Esophagus muscularis mucosa (tissue), 4 donors: ENCODE data around the gene TMEM119. TPM values are rescaled to one million over a fixed set of nuclear protein-coding genes. Genes with fewer than 3 reads are reported as not detected.
"Not testable (repeated sequence)": the region's sequence is repeated elsewhere in the genome, so short reads cannot be mapped to it uniquely, and the experiment has no call there.

ENCODE experiments used
- DNase-seq: peaks from one replicate; pipeline ENCODE4 v3.0.0-alpha.2; 2017; ENCODE audit errors: extremely low spot score
- H3K27ac ChIP-seq, 4 donors: fragments of 200-600 bp; sonication (generic); replicated peaks in 1 of 4; 1 replicate in 3 of 4; 2 replicates in 1 of 4; pipeline ENCODE4 v1.5.1; 2016 to 2019; ENCODE audit warnings: mild to moderate bottlenecking in 1 of 4
- H3K27me3 ChIP-seq, 4 donors: fragments of 200-600 bp; sonication (generic); one replicate each; pipeline versions ENCODE4 v1.5.1 to v1.6.0; 2016 to 2019
- H3K36me3 ChIP-seq, 4 donors: fragments of 200-600 bp; sonication (generic); one replicate each; pipeline ENCODE4 v1.5.1; 2016 to 2019
- H3K4me1 ChIP-seq, 4 donors: fragments of 200-600 bp; sonication (generic); one replicate each; pipeline ENCODE4 v1.5.1; 2016 to 2019
- H3K4me3 ChIP-seq, 4 donors: fragments of 200-600 bp; sonication (generic); 1 replicate in 2 of 4; 2 replicates in 2 of 4; pipeline ENCODE4 v1.5.1; 2016 to 2019; ENCODE audit warnings: mild to moderate bottlenecking in 4 of 4, moderate library complexity in 1 of 4
- H3K9me3 ChIP-seq, 4 donors: fragments of 200-600 bp; sonication (generic); 1 replicate in 3 of 4; 2 replicates in 1 of 4; pipeline ENCODE4 v1.5.1; 2016 to 2019
- CTCF ChIP-seq, 3 experiments: fragments of 200-600 bp in 2 of 3; fragments of 450-650 bp in 1 of 3; sonication (generic) in 2 of 3; IDR thresholded peaks; one replicate each; pipeline ENCODE4 v1.5.1; 2017 to 2019; ENCODE audit warnings: antibody characterized with exemption in 3 of 3, mild to moderate bottlenecking in 2 of 3, moderate library complexity in 1 of 3
- EP300 ChIP-seq: sonication (generic); formaldehyde crosslinking; IDR thresholded peaks from one replicate; pipeline ENCODE4 v1.6.1; 2017; ENCODE audit warnings: antibody characterized with exemption
- POLR2A ChIP-seq: fragments of 450-650 bp; IDR thresholded peaks from one replicate; pipeline ENCODE4 v1.6.1; 2017; ENCODE audit warnings: antibody characterized with exemption, moderate library complexity, mild to moderate bottlenecking, low read depth
- POLR2AphosphoS5 ChIP-seq, 2 donors: sonication (generic); formaldehyde crosslinking; IDR thresholded peaks; one replicate each; pipeline ENCODE4 v1.6.1; 2017; ENCODE audit warnings: antibody characterized with exemption in 2 of 2
- WGBS: methylation state at CpG from one replicate; pipeline ENCODE4 v1.1.5; 2018; 5-methylcytosine and 5-hydroxymethylcytosine counted together
- intact Hi-C: fragments of 100-400 bp; cut with DNase I; formaldehyde crosslinking; loops from one replicate; pipeline ENCODE4 v1.15.1; 2023
- total RNA-seq, 4 donors: library from RNA; depleted of rRNA; stranded (reverse); fragments of >200 nt; gene quantifications; one replicate each; pipeline versions ENCODE4 v1.1.0 to v1.2.1, GENCODE V29; 2016

TMEM119 gene
- total RNA-seq, 4 donors from 2014 or later = 3.6 to 12.2 (median 7.1) TPM

- peaks cover 11 to 22% (median 14%) of the 10 kb centered on the region in 4 donors for H3K4me1 ChIP-seq
- H3K36me3 ChIP-seq = peaks cover 0 to 5% (median 0%) of the 10 kb centered on the region in 4 donors
- H3K27ac ChIP-seq = no peak overlapping the region
- peaks cover 0 to 4% (median 0%) of the 10 kb centered on the region in 4 donors for H3K9me3 ChIP-seq
- intact Hi-C loops = no loop called here
- no peak for DNase-seq
- H3K27me3 ChIP-seq = no peaks in the 10 kb centered on the region
- WGBS = 97% methylated on average over 10 of the region's 10 CpGs
- TF ChIP-seq POLR2A (no peak), CTCF (IDR thresholded peaks at IDR 0.05) (no peak), POLR2AphosphoS5 (IDR thresholded peaks at IDR 0.05) (no peak), EP300 (no peak)
- H3K4me3 ChIP-seq = no peak overlapping the region
These were observed 22.5 kb upstream of the TMEM119 start for GRCh38 chr12:108620236-108620879.

DNA sequence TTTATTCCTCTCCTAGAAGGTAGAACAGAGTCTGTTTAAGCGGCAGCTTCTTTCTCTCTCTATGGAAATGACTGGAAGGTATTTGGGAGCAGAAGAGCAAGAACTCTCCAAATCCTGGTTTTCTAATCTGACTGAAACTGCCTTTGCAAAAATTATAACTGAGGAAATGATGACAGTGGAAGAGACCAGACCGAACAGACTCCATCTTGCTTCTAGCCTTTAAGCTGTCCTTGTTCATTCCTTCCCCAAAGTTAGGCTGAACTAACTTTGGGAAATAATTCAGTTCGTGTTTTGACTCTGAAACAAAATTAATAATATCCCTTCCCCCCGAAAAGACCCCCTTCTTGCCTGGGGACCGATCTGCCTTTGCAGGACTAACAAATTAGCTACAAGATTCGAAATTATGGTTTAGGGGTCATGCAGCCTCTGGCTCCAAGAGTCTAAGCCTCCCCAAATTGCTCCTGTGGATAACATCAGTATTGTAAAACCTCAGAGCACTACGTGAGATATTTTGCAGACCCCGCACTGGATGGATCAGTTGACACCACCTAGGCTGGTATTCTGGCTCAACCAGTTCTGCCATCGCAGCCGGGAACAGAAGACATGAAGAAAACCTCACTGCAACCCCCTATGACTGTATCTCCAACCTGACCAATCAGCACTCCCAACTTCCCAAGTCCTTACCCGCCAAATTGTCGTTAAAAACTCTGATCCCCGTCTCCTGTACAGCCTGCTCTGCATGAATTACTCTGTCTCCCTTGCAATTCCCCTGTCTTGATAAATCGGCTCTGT, 21.7 kb upstream of the TMEM119 start:
- H3K36me3 ChIP-seq = peaks cover 0 to 5% (median 0%) of the 10 kb centered on the region in 4 donors
- H3K27me3 ChIP-seq = no peaks in the 10 kb centered on the region
- H3K4me3 ChIP-seq = no peak overlapping the region
- no peak for DNase-seq
- intact Hi-C loops = loop anchor here (5.0 kb wide), 1 partner anchor 333 kb away; no protein-coding TSS in a partner anchor
- peaks cover 0 to 4% (median 0%) of the 10 kb centered on the region in 4 donors for H3K9me3 ChIP-seq
- H3K27ac ChIP-seq = no peak overlapping the region
- peaks cover 11 to 22% (median 14%) of the 10 kb centered on the region in 4 donors for H3K4me1 ChIP-seq
- WGBS = 81% methylated on average over 14 of the region's 14 CpGs
- TF ChIP-seq CTCF (IDR thresholded peaks at IDR 0.05) (no peak), POLR2AphosphoS5 (IDR thresholded peaks at IDR 0.05) (no peak), POLR2A (no peak), EP300 (no peak)

DNA sequence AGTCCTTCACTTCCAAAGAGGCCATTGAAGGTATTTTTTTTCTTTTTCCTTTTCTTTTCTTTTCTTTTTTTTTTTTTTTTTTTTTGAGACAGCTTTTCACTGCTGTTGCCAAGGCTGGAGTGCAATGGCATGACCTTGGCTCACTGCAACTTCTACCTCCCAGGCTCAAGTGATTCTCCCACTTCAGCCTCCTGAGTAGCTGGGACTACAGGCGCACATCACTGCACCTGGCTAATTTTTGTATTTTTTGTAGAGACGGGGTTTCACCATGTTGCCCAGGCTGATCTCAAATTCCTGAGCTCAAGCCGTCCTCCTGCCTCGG, 21.0 kb upstream of the TMEM119 start:
- H3K27me3 ChIP-seq, H3K4me3 ChIP-seq, H3K27ac ChIP-seq, H3K9me3 ChIP-seq, DNase-seq, H3K36me3 ChIP-seq: not testable (repeated sequence)
- intact Hi-C loops = loop anchor here (1.0 to 5.0 kb wide), 2 partner anchors 56 to 333 kb away; no protein-coding TSS in a partner anchor
- peaks cover 11 to 22% (median 14%) of the 10 kb centered on the region in 4 donors for H3K4me1 ChIP-seq
- WGBS = 94% methylated on average over 4 of the region's 4 CpGs

DNA sequence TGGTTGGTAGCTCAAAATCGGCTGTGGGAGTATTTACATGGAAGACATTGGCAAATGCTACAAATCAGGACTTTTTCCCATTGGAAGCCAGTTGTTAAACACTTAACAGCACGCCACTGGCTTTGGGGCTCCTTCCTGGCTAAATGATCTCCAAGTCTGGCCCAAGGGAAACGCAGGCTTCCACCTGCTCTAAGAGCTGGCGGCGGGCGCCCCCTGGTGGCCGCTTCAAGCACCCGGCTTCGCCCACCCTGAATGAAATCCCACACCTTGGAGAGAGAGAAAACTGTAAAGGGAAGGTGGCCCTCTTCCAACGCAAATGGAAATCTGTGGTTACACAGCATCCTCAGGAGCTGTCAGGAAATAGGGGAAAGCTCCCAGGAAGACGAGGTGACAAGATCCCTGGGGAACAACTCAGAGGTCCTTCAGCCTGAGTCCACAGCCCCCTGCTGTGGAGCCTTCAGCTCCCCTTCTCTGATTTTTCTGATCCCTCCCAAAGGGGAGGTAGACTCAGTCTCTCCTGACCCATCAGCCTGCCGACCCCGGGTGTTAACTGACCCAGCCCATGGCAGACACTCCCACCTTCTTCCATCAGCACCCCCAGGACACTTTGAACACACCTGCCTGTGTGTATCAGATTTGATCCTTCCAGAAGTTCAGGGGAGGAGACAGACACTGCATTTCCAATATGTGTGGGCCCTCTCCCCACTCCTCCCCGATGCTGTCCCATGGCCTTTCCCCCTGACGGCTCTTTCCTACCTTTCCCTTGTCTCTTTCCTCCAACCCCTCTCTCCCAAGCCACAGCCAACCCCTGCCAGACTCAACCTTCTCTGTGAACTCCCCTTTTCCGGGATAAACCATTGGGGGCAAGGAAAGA, 20.4 kb upstream of the TMEM119 start:
- intact Hi-C loops = loop anchor here (1.0 to 5.0 kb wide), 2 partner anchors 55 to 334 kb away; no protein-coding TSS in a partner anchor
- peaks cover 0 to 2% (median 0%) of the 10 kb centered on the region in 4 donors for H3K36me3 ChIP-seq
- no peak for DNase-seq

More for the DNA sequence above, 20.4 kb upstream of the TMEM119 start:
- TF ChIP-seq EP300 = no peak
- no peak for TF ChIP-seq POLR2A
- TF ChIP-seq CTCF (IDR thresholded peaks at IDR 0.05) = peak; percentile 87 to 99 (median 95)
- TF ChIP-seq POLR2AphosphoS5 (IDR thresholded peaks at IDR 0.05) = peak in 1 of 2 donors; percentile 56
- peaks cover 11 to 27% (median 14%) of the 10 kb centered on the region in 4 donors for H3K4me1 ChIP-seq
- no peak overlapping the region for H3K27ac ChIP-seq
- WGBS = 13% methylated on average over 16 of the region's 16 CpGs
- no peak overlapping the region for H3K4me3 ChIP-seq
- peaks cover 0 to 4% (median 0%) of the 10 kb centered on the region in 4 donors for H3K9me3 ChIP-seq
- H3K27me3 ChIP-seq = no peaks in the 10 kb centered on the region
